Adrenal gland (tissue), 5 donors: ENCODE results near the gene SMARCD3.

Source experiments
- CTCF ChIP-seq, 6 experiments: fragments of 450-650 bp in 4 of 6; fragments of 200-600 bp in 2 of 6; sonication (generic) in 1 of 6; IDR thresholded peaks; 1 replicate in 5 of 6; 2 replicates in 1 of 6; pipeline versions ENCODE4 v1.5.1 to v1.8.0; 2016 to 2021; ENCODE audit warnings: antibody characterized with exemption in 6 of 6, mild to moderate bottlenecking in 2 of 6, moderate library complexity in 1 of 6
- POLR2A ChIP-seq, 2 donors: fragments of 450-650 bp; IDR thresholded peaks; one replicate each; pipeline ENCODE4 v1.6.1; 2017; ENCODE audit warnings: antibody characterized with exemption in 2 of 2, mild to moderate bottlenecking in 2 of 2, moderate library complexity in 1 of 2
- donor health status: DM: no; HTN: no; CAD: no.

DNA sequence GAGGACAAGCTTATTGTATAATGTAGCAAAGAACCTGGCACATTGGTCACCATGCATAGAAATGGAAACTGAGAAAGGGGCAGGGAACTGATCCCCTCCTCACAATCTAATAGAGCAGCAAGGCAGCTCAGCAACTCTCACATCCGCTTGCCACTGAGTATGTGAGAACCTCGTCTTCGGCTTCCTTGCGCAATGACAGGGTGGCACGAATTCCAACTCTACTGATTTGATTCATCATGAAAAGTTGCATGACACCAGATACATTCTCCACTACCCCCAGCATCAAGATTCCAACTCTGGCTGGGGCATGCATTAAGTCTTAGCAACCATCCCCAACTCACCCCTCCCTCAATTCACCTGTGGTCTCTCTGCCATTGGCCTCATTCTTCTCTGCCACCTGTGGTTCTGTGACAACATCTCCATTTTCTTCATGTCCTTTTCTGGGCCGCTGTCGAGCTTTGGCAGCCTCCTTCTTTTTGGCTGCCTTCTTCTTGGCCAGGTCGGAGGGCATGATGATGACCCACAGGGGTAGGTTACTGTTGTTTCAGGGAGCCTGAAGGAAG lies 22.5 kb downstream of the SMARCD3 start:
- TF ChIP-seq CTCF (IDR thresholded peaks at IDR 0.05), result no peak
- no peak for TF ChIP-seq POLR2A (IDR thresholded peaks at IDR 0.05)
